AG09319 (cell line): Measurements from ENCODE around the gene ANKRD33B.

ENCODE experiments used
- DNase-seq: peaks from one replicate; pipeline ENCODE4 v3.0.0-alpha.2; 2010; ENCODE audit warnings: low read depth; ENCODE audit errors: extremely low read depth
- TF ChIP-seq, protein P1 (sequence below): IDR thresholded peaks from 2 replicates; pipeline ENCODE4 v1.5.1; 2011; ENCODE audit warnings: low read depth, mild to moderate bottlenecking, inconsistent platforms, low read length, moderate library complexity

Gene ANKRD33B

DNA sequence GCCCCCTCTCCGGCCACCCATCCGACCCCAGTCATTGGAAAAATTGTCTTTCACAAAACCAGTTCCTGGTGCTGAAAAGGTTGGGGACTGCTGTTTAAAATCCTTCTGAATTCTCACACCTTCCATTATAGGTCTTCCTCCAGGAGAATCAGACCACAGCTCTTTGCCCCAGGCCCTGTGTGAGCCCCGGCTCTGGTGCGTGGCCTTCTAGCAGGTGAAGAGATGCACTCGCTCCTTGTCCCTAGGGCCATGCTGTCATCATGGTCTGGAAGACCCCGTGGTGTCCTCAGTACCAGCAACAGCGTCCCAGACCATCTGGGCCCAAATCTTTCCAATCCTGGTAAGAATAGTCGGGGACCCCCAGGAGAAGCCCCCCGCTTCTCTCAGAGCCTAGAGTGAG is 101.9 kb downstream of the ANKRD33B start:
- TF ChIP-seq, protein P1, sequence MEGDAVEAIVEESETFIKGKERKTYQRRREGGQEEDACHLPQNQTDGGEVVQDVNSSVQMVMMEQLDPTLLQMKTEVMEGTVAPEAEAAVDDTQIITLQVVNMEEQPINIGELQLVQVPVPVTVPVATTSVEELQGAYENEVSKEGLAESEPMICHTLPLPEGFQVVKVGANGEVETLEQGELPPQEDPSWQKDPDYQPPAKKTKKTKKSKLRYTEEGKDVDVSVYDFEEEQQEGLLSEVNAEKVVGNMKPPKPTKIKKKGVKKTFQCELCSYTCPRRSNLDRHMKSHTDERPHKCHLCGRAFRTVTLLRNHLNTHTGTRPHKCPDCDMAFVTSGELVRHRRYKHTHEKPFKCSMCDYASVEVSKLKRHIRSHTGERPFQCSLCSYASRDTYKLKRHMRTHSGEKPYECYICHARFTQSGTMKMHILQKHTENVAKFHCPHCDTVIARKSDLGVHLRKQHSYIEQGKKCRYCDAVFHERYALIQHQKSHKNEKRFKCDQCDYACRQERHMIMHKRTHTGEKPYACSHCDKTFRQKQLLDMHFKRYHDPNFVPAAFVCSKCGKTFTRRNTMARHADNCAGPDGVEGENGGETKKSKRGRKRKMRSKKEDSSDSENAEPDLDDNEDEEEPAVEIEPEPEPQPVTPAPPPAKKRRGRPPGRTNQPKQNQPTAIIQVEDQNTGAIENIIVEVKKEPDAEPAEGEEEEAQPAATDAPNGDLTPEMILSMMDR = no peak
- no peak for DNase-seq

DNA sequence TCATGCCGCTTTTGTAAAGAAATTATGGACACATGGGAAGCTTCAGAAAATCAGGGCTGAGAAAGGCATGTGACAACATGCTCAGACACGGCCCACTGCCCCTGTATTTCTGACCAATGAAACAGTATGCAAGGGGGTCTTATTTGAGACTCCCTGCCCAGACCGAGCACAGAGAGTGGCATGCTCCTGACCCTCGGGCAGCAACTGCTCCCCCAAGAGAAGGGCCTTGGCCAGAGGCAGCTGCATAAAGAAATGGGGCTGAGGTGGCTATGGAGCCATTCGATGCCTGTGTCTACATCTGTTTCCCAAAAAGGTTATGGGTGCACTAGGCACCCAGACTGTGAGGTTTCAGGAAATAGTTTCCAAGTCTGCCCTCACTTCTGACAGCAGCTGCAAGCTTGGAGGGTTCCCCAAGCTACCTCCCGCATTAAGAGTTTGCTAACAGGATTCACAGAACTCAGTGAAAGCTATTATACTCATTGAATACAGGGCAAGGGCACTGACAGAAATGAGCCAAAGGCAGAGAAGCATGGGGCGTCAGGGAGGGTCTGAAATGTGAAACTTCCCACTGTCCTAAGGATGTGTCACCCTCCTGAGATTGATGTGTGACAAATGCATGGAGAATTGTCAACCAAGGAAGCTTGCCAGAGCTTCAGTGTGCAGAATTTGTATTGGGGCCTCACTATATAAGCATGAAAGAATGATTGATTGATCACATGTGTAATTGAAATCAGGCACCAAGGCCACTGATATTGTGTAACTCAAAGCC is 102.8 kb downstream of the ANKRD33B start:
- TF ChIP-seq, protein P1 = no peak
- no peak for DNase-seq

DNA sequence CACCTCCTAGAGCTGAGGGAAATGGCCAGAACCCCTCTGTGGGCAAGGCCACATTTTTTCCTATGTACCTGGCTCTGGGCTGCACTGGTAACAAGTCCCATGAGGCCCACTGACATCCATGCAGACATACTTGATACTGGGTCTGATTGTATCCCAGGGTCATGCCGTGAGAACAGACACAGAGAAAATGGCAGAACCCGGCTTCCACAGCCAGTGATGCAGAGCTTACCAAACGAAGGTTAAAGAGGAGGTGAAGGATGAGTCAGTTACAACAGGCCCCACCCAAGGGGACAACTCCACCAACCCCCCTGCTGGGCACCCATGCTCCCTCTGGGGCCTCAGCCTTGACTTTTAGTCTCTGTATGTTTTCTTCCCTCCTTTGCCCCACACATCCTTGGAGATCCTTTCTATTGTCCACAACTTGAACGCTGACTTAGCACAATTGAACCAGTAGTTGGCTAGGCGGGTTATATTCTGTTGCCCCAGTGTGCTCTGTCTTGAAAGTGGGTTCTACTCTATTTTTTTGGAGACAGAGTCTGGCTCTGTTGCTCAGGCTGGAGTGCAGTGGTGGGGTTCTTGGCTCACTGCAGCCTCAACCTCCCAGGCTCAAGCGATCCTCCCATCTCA is 103.7 kb downstream of the ANKRD33B start:
- DNase-seq = no peak
- TF ChIP-seq, protein P1 = no peak

DNA sequence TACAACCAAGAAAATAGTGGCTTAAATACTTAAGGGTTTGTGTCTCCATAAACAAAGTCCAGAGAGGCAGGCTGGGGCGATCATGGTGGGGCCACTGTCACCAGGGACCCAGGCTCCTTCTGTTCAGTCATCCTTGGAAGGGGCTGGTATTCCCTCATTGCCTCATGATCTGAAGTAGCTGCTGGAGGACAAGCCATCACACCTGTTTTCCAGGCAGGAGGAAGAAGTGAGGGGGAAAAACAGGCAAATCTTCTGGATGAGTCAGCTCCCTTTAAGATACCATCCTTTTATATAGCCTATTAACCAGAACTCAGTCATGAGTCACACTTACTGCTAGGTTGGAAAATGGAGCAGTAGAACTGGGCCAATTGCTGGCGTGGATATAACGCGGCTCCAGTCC is 104.8 kb downstream of the ANKRD33B start:
- TF ChIP-seq, protein P1 = no peak

DNA sequence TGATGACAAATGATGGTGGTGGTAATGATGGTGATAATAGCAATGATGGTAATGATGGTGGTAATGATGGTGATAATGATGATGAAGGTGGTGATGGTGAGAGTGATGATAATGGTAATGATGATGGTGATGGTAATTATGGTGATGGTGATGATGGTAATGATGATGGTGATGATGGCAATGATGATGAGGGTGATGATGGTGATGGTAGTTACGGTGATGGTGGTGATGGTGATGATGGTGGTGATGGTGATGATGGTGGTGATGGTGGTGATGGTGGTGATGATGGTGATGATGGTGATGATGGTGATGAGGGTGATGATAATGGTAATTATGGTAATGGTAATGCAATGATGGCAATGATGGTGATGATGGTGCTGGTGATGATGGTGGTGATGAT is 106.1 kb downstream of the ANKRD33B start:
- no peak for DNase-seq
- TF ChIP-seq, protein P1 = no peak

More for the DNA sequence above, 104.8 kb downstream of the ANKRD33B start:
- DNase-seq = no peak

DNA sequence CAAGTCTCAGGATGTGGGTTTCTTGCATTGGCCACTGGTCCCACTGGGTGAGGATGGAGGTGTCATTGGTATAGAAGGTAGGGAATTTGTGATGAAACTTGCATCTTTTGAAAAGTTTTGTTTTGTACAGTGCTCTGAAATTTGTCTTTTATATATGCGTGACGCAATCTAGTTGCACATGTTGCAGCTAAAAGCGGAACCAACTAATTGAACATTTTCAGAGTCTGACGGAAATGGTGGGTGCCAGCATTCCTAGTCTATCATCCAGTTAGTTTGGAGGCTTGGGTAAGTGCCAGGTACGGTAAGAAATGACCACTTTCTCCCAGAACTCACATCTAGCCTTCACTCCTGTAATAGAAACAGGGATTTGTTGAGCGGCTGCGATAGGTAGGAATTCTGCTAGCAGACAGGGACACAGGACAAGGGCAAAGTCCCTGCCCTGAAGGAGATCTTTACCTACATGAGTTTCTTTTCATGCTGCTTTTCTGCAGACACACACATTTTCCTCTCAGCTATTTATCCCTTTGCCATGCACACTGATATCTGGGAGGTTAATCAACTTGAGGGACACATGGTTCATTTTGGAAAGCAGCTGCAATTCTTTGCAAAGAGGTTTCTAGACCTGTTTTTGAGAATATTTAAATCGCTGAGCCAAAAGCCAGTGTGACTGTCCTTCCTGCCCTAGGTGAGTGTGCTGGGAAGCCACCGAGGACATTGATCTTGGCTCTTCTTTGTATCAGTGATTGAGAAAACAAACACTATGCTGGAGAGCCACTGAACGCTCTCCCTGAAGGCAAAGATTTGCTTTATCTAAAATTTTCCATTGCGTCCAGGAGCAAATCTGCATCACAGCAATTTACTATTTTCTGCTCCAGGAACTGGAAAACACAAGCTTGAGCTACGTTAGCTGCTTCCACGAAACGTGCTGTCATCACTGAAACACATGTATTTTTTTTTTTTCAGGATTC is 107.5 kb downstream of the ANKRD33B start:
- TF ChIP-seq, protein P1 = no peak
- no peak for DNase-seq
